HUES48 (cell line): Measurements from ENCODE around the gene INPP4A.

ENCODE experiments used
- H3K27ac ChIP-seq: one replicate; pipeline ENCODE4 v1.7.0; 2013; ENCODE audit warnings: low read depth, low read length, inconsistent platforms
- H3K27me3 ChIP-seq: 2 replicates; pipeline ENCODE4 v1.6.1; 2013; ENCODE audit warnings: mild to moderate bottlenecking, low read length; ENCODE audit not compliant: control insufficient read depth, insufficient read depth
- H3K36me3 ChIP-seq: 2 replicates; pipeline ENCODE4 v1.6.1; 2013; ENCODE audit warnings: low read length; ENCODE audit not compliant: control insufficient read depth, insufficient read depth
- H3K4me1 ChIP-seq: 2 replicates; pipeline ENCODE4 v1.6.1; 2013; ENCODE audit warnings: mild to moderate bottlenecking, low read length; ENCODE audit not compliant: control insufficient read depth, insufficient read depth
- H3K4me3 ChIP-seq: 2 replicates; pipeline ENCODE4 v1.5.1; 2013; ENCODE audit warnings: mild to moderate bottlenecking, low read depth, low read length
- H3K9ac ChIP-seq: 2 replicates; pipeline ENCODE4 v1.6.1; 2013; ENCODE audit warnings: mild to moderate bottlenecking, low read depth, low read length, moderate library complexity
- H3K9me3 ChIP-seq: 2 replicates; pipeline ENCODE4 v1.6.1; 2013; ENCODE audit warnings: low read length; ENCODE audit not compliant: control insufficient read depth, insufficient read depth

Gene INPP4A

GRCh38 chr2:98501223-98501622 is 56.6 kb downstream of the INPP4A start:
- Histone ChIP-seq H3K9me3 (peaks cover 6% of the 10 kb centered on the region; the same call in 1 of the 2 replicates), H3K27me3 (no peaks in the 10 kb centered on the region), H3K36me3 (0 out of 2 replicates have a peak, but pooled peaks cover 4% of the 10 kb centered on the region), H3K4me3 (no peak overlapping the region), H3K9ac (no peak overlapping the region), H3K27ac (no peak overlapping the region), H3K4me1 (peaks cover 2% of the 10 kb centered on the region; the same call in 1 of the 2 replicates)

- H3K9me3 ChIP-seq = no peaks in the 10 kb centered on the region; the same call in 1 of the 2 replicates
- 0 out of 2 replicates have a peak, but pooled peaks cover 4% of the 10 kb centered on the region for H3K36me3 ChIP-seq
- no peaks in the 10 kb centered on the region for H3K27me3 ChIP-seq
- no peak overlapping the region for H3K9ac ChIP-seq
- no peak overlapping the region for H3K27ac ChIP-seq
- H3K4me1 ChIP-seq = peaks cover 2% of the 10 kb centered on the region; the same call in 1 of the 2 replicates
- no peak overlapping the region for H3K4me3 ChIP-seq
Measured at GRCh38 chr2:98501876-98502275, 57.2 kb downstream of the INPP4A start.

- Histone ChIP-seq H3K9me3 (no peaks in the 10 kb centered on the region), H3K27ac (no peak overlapping the region), H3K4me3 (no peak overlapping the region), H3K36me3 (0 out of 2 replicates have a peak, but pooled peaks cover 4% of the 10 kb centered on the region), H3K4me1 (peaks cover 2% of the 10 kb centered on the region; the same call in 1 of the 2 replicates), H3K9ac (no peak overlapping the region), H3K27me3 (no peaks in the 10 kb centered on the region)
Measured at GRCh38 chr2:98502556-98503335, 58.1 kb downstream of the INPP4A start.

- peaks cover 2% of the 10 kb centered on the region; the same call in 1 of the 2 replicates for H3K4me1 ChIP-seq
- H3K27me3 ChIP-seq = no peaks in the 10 kb centered on the region
- no peak overlapping the region for H3K27ac ChIP-seq
- H3K9me3 ChIP-seq = no peaks in the 10 kb centered on the region
- H3K36me3 ChIP-seq = 0 out of 2 replicates have a peak, but pooled peaks cover 4% of the 10 kb centered on the region
- H3K4me3 ChIP-seq = no peak overlapping the region
- H3K9ac ChIP-seq = no peak overlapping the region
Measured at GRCh38 chr2:98503481-98504105, 58.9 kb downstream of the INPP4A start.

GRCh38 chr2:98504381-98505109 is 59.9 kb downstream of the INPP4A start:
- H3K4me3 ChIP-seq = no peak overlapping the region
- no peaks in the 10 kb centered on the region for H3K27me3 ChIP-seq
- no peak overlapping the region for H3K9ac ChIP-seq
- no peak overlapping the region for H3K27ac ChIP-seq
- no peaks in the 10 kb centered on the region for H3K36me3 ChIP-seq
- H3K9me3 ChIP-seq = no peaks in the 10 kb centered on the region
- H3K4me1 ChIP-seq = peaks cover 2% of the 10 kb centered on the region; the same call in 1 of the 2 replicates

GRCh38 chr2:98505311-98505808 is 60.7 kb downstream of the INPP4A start:
- Histone ChIP-seq H3K36me3 (no peaks in the 10 kb centered on the region), H3K27ac (no peak overlapping the region), H3K9ac (no peak overlapping the region), H3K27me3 (no peaks in the 10 kb centered on the region), H3K4me3 (no peak overlapping the region), H3K4me1 (peaks cover 2% of the 10 kb centered on the region; the same call in 1 of the 2 replicates), H3K9me3 (no peaks in the 10 kb centered on the region)

- H3K9ac ChIP-seq = no peak overlapping the region
- H3K36me3 ChIP-seq = no peaks in the 10 kb centered on the region
- H3K27ac ChIP-seq = no peak overlapping the region
- H3K9me3 ChIP-seq = no peaks in the 10 kb centered on the region
- H3K27me3 ChIP-seq = no peaks in the 10 kb centered on the region
- peaks cover 2% of the 10 kb centered on the region; the same call in 1 of the 2 replicates for H3K4me1 ChIP-seq
- H3K4me3 ChIP-seq = no peak overlapping the region
Measured at GRCh38 chr2:98505971-98506664, 61.5 kb downstream of the INPP4A start.

GRCh38 chr2:98506881-98507280 is 62.2 kb downstream of the INPP4A start:
- H3K27ac ChIP-seq = no peak overlapping the region
- no peak overlapping the region for H3K9ac ChIP-seq
- no peaks in the 10 kb centered on the region for H3K27me3 ChIP-seq
- no peak overlapping the region for H3K4me3 ChIP-seq
- H3K4me1 ChIP-seq = peaks cover 2% of the 10 kb centered on the region; the same call in 1 of the 2 replicates
- no peaks in the 10 kb centered on the region for H3K9me3 ChIP-seq
- H3K36me3 ChIP-seq = no peaks in the 10 kb centered on the region

GRCh38 chr2:98507461-98507860 is 62.8 kb downstream of the INPP4A start:
- Histone ChIP-seq H3K9ac (no peak overlapping the region), H3K4me3 (no peak overlapping the region), H3K36me3 (no peaks in the 10 kb centered on the region), H3K4me1 (peaks cover 2% of the 10 kb centered on the region; the same call in 1 of the 2 replicates), H3K27ac (no peak overlapping the region), H3K9me3 (no peaks in the 10 kb centered on the region), H3K27me3 (no peaks in the 10 kb centered on the region)
